GM12873 (cell line): ENCODE results near the gene AUTS2.

ENCODE experiments used
- TF ChIP-seq, protein P1 (sequence below): IDR thresholded peaks from 2 replicates; pipeline ENCODE4 v1.5.1; 2012; ENCODE audit warnings: low read depth, mild to moderate bottlenecking, moderate library complexity, low read length, control low read depth; ENCODE audit not compliant: insufficient read depth; ENCODE audit errors: missing control alignments

Gene AUTS2

DNA sequence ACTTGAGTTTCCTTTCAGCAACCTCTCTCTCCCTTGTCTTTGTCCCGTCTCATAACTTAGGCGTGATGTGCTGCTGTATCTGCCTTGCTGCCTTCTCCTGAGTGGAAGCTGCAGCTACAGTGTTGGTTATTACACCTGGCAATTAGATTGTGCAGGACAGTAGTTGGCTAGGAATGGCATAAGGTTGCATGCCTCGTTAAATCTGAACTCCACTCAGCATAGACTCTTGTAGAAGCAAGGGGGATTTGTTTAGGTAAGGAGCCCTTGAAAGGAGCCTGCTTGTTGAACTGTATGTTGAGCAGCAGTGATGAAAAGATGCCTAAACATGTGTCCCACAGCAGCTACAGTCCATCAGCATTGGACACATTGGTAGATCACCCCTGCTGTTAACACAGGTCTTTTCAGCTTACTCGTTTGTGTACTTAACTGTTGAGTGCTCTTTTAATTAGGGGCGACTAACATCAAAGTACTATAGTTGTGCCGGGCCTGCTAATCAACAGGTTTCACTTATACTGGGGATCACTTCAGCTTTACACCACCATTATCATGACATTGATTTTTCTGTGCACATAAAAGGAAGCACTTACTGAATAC, 225.0 kb downstream of the AUTS2 start:
- TF ChIP-seq, protein P1, sequence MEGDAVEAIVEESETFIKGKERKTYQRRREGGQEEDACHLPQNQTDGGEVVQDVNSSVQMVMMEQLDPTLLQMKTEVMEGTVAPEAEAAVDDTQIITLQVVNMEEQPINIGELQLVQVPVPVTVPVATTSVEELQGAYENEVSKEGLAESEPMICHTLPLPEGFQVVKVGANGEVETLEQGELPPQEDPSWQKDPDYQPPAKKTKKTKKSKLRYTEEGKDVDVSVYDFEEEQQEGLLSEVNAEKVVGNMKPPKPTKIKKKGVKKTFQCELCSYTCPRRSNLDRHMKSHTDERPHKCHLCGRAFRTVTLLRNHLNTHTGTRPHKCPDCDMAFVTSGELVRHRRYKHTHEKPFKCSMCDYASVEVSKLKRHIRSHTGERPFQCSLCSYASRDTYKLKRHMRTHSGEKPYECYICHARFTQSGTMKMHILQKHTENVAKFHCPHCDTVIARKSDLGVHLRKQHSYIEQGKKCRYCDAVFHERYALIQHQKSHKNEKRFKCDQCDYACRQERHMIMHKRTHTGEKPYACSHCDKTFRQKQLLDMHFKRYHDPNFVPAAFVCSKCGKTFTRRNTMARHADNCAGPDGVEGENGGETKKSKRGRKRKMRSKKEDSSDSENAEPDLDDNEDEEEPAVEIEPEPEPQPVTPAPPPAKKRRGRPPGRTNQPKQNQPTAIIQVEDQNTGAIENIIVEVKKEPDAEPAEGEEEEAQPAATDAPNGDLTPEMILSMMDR = no peak

DNA sequence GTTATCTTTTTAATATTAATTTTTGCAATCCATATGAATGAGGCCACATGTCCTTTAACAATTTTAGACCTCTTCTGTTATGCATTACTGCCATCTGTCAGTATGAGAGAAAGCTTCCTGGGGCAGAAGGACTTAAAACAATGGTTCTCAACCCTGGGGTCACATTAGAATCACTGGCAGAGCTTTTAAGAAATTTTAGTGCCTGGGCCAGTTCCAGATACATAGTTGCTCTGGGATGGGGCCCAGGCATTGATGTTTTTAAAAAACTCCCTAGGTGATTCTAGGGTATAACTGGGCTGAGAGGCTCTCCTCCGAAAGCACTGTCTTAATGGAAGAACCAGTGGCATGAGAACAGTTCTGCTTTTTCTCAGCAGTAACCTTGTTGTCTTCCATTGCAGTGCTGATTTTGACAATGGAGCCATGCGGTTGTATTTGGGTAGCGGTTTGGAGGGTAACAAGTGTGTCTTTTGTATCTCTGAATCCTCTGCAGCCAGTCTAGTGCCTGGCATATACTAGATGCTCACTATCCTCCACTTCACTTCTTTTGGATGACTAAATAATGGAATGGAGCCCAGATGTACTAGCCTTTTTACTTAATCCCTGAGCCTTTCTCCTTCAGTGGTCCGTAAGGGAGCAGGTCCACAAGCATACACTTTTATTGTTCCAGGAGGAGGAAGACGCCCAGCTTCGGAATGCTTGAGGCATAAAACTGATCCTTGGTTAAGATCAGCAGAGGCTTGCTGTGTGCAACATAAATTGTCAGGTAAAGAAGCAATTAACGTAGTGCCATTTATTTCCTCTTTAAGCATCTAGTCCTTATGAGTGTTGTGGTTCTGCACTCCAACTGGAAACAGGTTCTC, 227.1 kb downstream of the AUTS2 start:
- TF ChIP-seq, protein P1 = no peak

DNA sequence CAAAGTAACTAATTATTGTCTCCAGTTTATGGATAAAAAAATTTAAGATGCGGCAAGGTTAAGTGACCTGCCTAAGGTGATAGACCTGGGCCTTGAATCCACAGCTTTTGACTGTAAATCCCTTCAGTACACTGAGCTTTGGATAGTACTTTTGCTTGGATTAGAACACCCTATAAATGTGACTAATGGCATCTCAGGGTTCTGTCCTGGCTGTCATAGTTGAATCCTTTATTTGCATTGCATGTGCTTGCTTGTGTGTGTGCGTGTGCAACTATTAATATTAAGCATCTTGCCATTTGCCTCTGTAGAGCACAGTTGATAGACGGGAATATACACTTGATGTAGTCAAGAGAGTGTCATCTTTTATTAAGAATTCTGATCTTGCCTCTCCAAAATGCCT, 228.0 kb downstream of the AUTS2 start:
- TF ChIP-seq, protein P1 = no peak

DNA sequence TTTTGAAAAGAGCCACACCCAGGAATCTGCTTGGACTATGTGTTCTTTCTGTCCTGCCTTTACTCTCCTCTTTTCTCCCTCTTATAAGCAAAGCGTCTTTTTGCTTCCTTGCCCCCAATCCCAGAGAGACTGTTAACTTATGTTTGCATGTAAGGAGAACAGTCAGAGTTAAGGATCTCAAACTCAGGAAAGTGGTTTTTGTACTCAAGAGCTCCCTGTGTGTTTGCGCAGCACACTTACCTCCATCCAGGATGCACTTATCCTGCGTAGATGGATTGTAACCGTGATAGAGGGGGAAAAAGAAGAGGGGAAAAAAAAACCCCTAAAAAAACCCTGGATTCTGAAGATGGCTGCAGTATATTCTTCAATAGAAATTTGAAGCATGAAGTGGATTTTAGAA, 228.9 kb downstream of the AUTS2 start:
- TF ChIP-seq, protein P1 = no peak

DNA sequence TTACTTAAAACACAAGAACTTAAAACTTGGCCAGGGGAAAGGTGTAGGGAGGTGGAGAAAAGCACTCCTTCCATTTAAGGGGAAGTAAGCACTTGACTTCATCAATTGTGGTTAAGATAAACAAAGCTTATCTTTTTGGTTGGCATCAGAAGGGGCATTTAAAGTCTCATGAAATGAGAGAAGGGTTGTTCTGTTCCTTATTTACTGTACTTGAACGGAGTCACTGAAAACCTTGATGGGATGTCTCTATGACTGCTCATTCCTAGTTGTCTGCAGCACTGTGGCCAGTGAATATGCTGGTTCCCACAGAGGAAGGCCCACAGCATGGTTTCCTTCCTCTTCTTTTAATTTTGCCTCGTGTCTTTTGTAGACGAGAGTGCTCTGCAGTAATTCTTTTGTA, 229.3 kb downstream of the AUTS2 start:
- TF ChIP-seq, protein P1 = no peak

DNA sequence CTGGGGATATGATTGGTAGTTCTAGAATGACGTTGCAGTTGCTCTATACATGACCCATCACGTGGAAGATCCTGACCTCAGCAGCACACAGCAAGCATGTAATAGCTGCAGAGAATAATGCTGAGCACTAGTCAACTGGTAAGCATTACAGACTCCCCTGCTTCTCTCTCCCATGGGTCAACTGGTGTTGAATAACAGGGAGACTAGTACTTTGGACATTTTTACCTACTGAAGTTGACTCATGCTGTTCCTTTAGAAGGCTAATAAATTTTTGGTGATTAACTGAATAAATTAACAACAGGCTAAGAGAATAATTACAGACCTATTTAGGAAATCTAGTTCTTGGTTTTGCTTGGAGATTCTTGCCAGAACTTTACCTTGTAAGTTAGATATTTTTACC, 234.1 kb downstream of the AUTS2 start:
- TF ChIP-seq, protein P1 = no peak

DNA sequence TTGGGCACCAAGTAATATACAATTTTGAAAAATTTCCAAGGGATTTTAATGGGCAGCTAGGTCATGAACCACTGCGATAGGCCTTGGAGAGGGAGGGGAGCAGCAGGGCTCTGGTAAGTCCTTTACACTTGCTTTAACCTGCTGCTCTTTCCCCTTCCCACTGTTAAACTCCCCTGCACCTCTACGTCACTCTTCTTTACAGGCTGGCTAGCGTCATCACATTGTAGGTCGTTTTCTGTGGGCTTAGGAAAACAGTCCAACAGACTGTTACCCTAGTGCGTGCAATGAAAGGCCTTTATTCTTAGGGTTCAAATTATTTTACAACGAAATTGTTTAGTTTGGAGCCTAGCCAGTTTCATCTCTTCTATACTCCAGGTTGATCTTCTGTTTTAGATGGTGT, 235.7 kb downstream of the AUTS2 start:
- TF ChIP-seq, protein P1 = no peak
